HG03342 (cell line): ENCODE data around the gene PNRC2.
A peak's percentile ranks its signal among the peaks of the same experiment; 100 is the strongest.

ENCODE experiments used
- ATAC-seq: cut with Tn5 transposase; IDR thresholded peaks from one replicate; pipeline ENCODE4 v1.9.1; 2021; ENCODE audit warnings: mild to moderate bottlenecking, moderate library complexity; ENCODE audit not compliant: unreplicated experiment

PNRC2 gene, protein sequence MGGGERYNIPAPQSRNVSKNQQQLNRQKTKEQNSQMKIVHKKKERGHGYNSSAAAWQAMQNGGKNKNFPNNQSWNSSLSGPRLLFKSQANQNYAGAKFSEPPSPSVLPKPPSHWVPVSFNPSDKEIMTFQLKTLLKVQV

DNA sequence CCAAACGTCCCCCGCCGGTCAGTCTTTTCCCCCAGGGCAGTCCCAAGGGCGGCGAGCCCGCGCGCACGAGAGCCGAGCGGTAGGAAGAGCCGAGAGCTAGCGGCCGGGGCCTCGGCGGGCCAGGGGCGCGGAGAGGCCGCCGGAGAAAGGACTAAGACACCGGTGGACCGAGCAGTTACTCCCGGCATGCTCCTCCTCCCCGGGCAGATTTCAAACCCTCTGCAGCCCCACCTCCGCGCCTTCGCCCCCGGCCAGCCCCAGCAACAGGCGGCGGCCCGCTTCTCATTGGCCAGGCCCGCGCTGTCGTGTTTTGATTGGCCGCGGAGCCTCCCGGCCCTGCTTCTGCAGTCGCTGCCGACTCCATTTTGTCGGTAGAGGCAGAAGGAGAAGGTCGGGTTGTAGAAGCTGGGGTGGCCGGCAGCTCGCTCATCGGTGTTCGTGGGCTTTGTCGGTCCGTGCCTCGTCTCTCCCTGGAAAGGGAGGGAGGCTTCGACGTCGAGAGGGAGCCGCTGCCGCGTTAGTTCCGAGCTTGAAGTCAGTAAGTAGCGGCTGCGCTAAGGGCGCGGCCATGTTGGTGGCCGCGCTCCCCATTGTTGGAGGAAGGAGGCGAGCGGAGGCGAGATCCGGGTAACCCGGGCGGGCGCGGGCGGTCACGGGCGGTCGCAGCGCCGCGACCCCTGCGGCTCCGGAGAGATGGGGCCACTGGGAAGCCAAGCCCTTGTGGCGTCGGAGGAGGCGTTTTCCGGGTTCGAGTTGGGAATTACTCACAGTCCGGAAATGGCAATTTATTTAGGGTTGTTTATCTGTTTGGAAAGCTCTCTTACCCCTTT, at the start of gene PNRC2:
Gene PNRC2, plus strand, starts transcription at position 368 of the 830 bp plus-strand sequence. CDS start 1,630 bp downstream, outside the sequence.
- peak; percentile 77 for ATAC-seq

GRCh38 chr1:23910144-23910543, 49.5 kb upstream of the PNRC2 start:
- no peak for ATAC-seq

DNA sequence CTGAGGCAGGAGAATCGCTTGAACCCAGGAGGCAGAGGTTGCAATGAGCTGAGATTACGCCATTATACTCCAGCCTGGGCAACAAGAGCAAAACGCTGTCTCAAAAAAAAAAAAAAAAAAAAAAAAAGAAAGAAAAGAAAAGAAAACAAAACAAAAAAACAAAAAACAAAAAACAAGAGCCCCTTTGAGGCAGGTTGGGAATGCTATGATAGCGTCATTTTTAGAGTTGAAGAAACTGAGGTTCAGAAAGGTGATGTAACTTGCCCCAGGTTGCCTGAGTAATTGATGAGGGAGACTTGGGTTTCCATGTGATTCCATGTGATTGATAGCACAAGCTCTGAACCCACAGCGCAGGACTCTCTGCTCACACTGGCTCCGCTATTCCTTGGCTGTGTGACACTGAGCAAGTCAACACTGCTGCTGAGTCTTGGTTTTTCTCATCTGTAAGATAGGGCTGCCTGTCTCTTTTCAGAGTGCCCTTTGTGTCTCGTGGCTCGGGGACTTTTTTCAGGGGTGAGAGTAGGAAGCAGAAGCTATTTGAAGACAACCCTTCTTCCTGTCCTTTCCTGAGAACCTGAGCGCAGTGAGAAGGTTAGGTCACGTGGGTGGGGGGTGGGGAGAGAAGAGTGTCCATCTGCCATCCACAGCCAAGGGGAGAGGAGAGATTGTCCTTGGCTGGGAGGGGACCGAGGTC, 48.9 kb upstream of the PNRC2 start:
- ATAC-seq, result no peak

- no peak for ATAC-seq
Measured at GRCh38 chr1:23911921-23912320, 47.7 kb upstream of the PNRC2 start.

DNA sequence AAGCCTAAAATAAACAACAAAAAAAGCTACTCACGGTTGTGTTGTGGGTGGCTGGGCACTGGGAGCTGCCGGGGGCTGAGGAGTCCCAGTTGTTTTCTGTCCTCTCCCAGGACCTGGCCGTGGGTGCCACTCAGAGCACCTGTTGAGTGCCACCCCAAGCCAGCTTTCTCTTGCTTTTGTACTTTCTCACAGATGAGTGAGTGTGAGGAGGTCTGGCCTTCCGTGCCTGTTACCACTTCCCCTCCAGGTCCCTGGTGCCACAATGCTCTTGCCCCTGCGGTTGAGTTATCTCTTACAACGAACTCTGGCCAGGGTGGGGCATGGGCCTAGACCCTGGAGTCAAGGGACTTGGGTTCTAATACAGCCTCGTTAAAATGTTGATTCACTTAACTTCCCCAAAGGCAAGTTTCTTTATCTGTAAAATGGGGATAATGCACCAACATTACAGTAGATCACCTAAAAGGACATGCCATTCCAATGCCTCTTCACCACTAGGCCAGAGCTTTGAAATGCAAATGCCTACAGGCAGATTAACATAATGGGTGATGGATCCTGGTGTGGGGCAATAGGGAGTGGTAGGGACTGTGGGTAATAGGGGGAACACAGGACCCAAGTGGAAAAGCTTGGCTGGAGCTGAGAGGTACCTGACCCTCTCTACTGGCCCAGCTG, 46.3 kb upstream of the PNRC2 start, which contains the start of gene CNR2:
Gene CNR2, minus strand, starts transcription at position 151 of the 669 bp plus-strand sequence. CDS start 37,745 bp downstream, outside the sequence.
- no peak for ATAC-seq

DNA sequence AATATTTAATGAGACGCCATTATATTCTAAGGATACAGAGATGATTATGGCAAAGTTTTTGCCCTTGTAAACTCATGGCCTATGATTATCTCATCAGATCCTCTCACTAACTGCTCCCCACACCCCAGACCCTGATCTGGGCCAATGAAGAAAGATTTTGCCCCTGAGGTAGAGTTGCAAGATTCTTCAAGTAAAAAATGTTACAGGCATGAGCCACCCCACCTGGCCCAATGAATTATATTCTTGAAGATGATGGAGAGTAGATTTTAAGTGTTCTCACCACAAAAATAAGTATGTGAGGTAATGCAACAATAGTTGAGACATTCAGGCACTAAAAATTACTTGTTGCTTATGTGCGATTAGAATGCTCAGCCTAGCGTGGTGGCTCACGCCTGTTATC, 44.7 kb upstream of the PNRC2 start:
- ATAC-seq, result no peak

- ATAC-seq, result no peak
Measured at GRCh38 chr1:23915466-23915865, 44.2 kb upstream of the PNRC2 start.

GRCh38 chr1:23916209-23917131, 43.2 kb upstream of the PNRC2 start:
- peak; percentile 77 for ATAC-seq

GRCh38 chr1:23922321-23922943, 37.2 kb upstream of the PNRC2 start:
- no peak for ATAC-seq

DNA sequence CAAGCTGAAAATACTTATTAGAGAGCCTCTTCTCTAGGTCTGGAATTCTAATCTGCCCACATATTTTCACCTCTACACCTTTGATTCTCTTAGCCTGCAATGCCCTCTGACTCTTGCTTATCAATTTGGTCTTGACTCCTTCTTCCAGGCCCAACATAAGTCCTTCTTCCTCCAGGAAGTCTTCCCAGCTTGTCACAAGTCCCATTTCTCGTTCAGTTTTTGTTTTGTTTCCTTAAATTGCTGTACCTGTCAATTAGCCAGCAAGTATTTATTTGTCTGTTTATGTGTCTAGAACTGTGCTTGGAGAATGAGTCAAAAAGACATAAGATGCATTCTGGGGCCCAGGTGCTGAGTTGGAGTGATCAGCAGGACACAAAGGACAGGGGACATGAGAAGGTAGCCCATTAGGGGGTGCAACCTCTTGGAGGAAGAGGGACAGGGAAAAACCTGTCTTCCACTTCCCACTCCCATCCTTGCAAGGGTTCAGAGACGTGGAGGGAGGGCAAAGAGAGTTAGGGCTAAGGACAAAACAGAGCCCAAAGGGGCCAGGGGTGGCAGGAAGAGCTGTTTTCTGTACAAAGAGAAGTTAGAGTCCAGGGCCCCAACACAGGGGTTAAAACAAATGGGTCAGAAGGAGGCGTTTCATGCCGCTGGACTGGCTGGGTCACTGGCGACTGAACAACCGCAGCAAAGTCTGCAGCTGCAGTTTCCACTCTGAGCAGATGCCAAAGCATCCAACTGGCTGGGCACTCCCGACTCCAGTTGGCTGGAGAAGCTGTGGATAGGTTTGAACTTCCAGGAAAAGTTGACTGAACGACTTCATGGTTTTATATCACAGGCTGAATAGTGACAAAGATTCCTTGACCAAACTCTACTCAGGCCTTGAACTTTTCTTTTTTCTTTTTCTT, 35.8 kb upstream of the PNRC2 start:
- no peak for ATAC-seq

- no peak for ATAC-seq
Measured at GRCh38 chr1:23924601-23925000, 35.0 kb upstream of the PNRC2 start.

DNA sequence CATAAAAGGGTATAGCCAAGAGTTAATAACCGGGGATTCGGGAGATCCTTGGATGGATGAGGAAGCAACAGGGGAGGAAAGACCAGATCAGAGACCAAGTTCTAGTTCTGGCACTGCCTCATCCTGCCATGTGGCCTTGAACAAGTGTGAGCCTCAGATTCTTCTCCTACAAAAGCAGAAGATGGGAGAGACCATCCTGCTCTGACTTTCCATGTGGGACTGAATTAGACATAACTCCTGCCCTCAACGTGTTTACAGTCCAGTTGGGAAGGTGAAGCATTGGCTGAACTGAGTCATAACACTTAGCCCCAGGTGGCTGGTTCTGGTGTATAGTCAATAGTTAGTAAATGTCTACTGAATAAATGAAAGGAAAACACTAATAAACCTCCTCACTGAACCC, 34.3 kb upstream of the PNRC2 start:
- no peak for ATAC-seq

DNA sequence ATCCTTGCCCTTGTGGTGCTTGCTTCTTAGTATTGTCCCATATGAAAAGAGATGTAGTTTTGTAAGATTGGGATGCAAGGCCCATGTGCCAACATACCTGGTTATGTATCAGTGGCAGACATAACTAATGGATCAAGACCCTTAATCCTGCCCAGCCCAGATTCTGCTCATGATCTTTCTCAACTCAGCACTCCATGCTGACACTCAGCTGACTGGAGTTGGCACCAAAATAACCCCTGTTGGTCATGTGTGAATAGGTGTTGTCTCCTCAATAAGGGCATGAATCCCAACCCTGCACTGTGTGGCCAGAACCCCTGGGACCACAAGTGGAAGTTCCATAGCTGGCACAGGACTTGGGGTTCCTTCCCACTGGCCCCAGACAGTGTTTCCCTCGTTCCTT, 32.5 kb upstream of the PNRC2 start:
- no peak for ATAC-seq

- no peak for ATAC-seq
Measured at GRCh38 chr1:23928789-23929188, 30.8 kb upstream of the PNRC2 start.

- no peak for ATAC-seq
Measured at GRCh38 chr1:23930270-23930669, 29.4 kb upstream of the PNRC2 start.

DNA sequence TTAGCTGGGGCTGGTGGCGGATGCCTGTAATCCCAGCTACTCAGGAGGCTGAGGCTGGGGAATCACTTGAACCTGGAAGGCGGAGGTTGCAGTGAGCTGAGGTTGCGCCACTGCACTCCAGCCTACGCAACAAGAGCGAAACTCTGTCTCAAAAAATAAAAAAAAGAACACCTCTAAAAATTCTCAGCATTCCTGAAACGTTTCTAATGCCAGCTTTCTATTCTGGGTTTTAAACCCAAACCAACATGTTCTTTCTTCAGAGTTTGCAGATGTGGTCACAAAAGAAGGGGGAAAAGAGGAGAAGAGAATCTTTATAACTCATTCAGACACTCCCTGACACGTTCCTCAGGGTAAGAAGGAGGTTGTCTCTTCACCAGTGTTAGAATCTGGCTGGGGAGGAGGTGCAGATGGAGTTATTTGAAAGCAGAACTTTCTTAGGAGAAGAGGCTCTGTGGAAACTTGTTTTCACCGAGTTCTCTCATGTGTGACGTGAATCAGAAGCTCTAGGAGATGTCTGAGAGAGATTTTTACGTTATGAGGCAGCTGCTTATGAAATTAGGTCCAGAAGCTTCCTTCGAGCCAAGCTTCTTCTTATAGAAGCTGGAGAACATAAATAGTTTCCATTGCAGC, 28.7 kb upstream of the PNRC2 start:
- no peak for ATAC-seq

GRCh38 chr1:23931491-23931880, 28.1 kb upstream of the PNRC2 start:
- no peak for ATAC-seq

- no peak for ATAC-seq
Measured at GRCh38 chr1:23936481-23937176, 23.0 kb upstream of the PNRC2 start.
